SK-N-SH treated with all-trans-retinoic acid at 6 μM for 48 hours (cell line): ENCODE data around the gene CCSER1.

Source experiments
- ATAC-seq: fragments of 200-7000 bp; cut with Tn5 transposase; 3 replicates; pipeline ENCODE4 v1.9.1; 2020; ENCODE audit warnings: mild to moderate bottlenecking, moderate library complexity
- ARNTL ChIP-seq: fragments of 450-650 bp; formaldehyde crosslinking; IDR thresholded peaks from 2 replicates; pipeline ENCODE4 v1.5.0; 2020; ENCODE audit warnings: low read depth, mild to moderate bottlenecking, moderate library complexity, borderline replicate concordance
- CREB5 ChIP-seq: fragments of 250-450 bp; sonication (Bioruptor Pico); IDR thresholded peaks from 2 replicates; pipeline ENCODE4 v1.5.1; 2020; ENCODE audit warnings: low read depth, mild to moderate bottlenecking, moderate library complexity
- CSDC2 ChIP-seq: fragments of 250-450 bp; sonication (Bioruptor Pico); IDR thresholded peaks from 2 replicates; pipeline ENCODE4 v1.5.0; 2020; ENCODE audit warnings: mild to moderate bottlenecking, moderate library complexity
- CSRNP3 ChIP-seq: fragments of 250-450 bp; sonication (Bioruptor Pico); IDR thresholded peaks from 2 replicates; pipeline ENCODE4 v1.5.1; 2021; ENCODE audit warnings: mild to moderate bottlenecking, moderate library complexity
- GLIS3 ChIP-seq: fragments of 250-450 bp; sonication (Bioruptor Pico); IDR thresholded peaks from 2 replicates; pipeline ENCODE4 v1.5.0; 2020; ENCODE audit warnings: mild to moderate bottlenecking, moderate library complexity
- ISL1 ChIP-seq: fragments of 250-450 bp; sonication (Bioruptor Pico); IDR thresholded peaks from 2 replicates; pipeline ENCODE4 v2.1.2; 2022; ENCODE audit warnings: mild to moderate bottlenecking, moderate library complexity
- OSR1 ChIP-seq: fragments of 250-450 bp; sonication (Bioruptor Pico); IDR thresholded peaks from 2 replicates; pipeline ENCODE4 v1.8.0; 2022; ENCODE audit warnings: moderate library complexity, mild to moderate bottlenecking, inconsistent platforms
- POU6F1 ChIP-seq: fragments of 250-450 bp; sonication (Bioruptor Pico); IDR thresholded peaks from 2 replicates; pipeline ENCODE4 v1.8.0; 2021; ENCODE audit warnings: low read depth, mild to moderate bottlenecking, moderate library complexity, borderline replicate concordance
- PPARA ChIP-seq: fragments of 250-450 bp; sonication (Bioruptor Pico); IDR thresholded peaks from 2 replicates; pipeline ENCODE4 v1.5.0; 2020; ENCODE audit warnings: mild to moderate bottlenecking, borderline replicate concordance
- SNAI2 ChIP-seq: fragments of 250-450 bp; sonication (Bioruptor Pico); IDR thresholded peaks from 2 replicates; pipeline ENCODE4 v1.5.0; 2020; ENCODE audit warnings: mild to moderate bottlenecking, moderate library complexity
- TOX ChIP-seq: fragments of 250-450 bp; sonication (Bioruptor Pico); IDR thresholded peaks from 2 replicates; pipeline ENCODE4 v1.8.0; 2021; ENCODE audit warnings: mild to moderate bottlenecking, moderate library complexity, borderline replicate concordance
- ZC3H10 ChIP-seq: fragments of 250-450 bp; sonication (Bioruptor Pico); IDR thresholded peaks from 2 replicates; pipeline ENCODE4 v1.5.1; 2021; ENCODE audit warnings: mild to moderate bottlenecking, moderate library complexity
- ZFP3 ChIP-seq: fragments of 250-450 bp; sonication (Bioruptor Pico); IDR thresholded peaks from 2 replicates; pipeline ENCODE4 v1.5.0; 2020; ENCODE audit warnings: mild to moderate bottlenecking, moderate library complexity
- ZNF565 ChIP-seq: fragments of 450-650 bp; formaldehyde crosslinking; conservative IDR thresholded peaks from 2 replicates; pipeline ENCODE4 v1.5.0; 2020; ENCODE audit warnings: low read depth, mild to moderate bottlenecking, moderate library complexity
- ZNF70 ChIP-seq: fragments of 450-650 bp; formaldehyde crosslinking; IDR thresholded peaks from 2 replicates; pipeline ENCODE4 v1.5.0; 2020; ENCODE audit warnings: mild to moderate bottlenecking, moderate library complexity
- ZNF8 ChIP-seq: fragments of 450-650 bp; formaldehyde crosslinking; IDR thresholded peaks from 2 replicates; pipeline ENCODE4 v1.5.0; 2020; ENCODE audit warnings: mild to moderate bottlenecking, moderate library complexity
- TF ChIP-seq, protein P1 (sequence below): fragments of 250-450 bp; sonication (Bioruptor Pico); IDR thresholded peaks from 2 replicates; pipeline ENCODE4 v1.8.0; 2020; ENCODE audit warnings: mild to moderate bottlenecking, moderate library complexity, borderline replicate concordance
- TF ChIP-seq, protein P2 (sequence below): fragments of 250-450 bp; sonication (Bioruptor Pico); IDR thresholded peaks from 2 replicates; pipeline ENCODE4 v1.5.0; 2020; ENCODE audit warnings: mild to moderate bottlenecking, moderate library complexity

The CCSER1 gene

DNA sequence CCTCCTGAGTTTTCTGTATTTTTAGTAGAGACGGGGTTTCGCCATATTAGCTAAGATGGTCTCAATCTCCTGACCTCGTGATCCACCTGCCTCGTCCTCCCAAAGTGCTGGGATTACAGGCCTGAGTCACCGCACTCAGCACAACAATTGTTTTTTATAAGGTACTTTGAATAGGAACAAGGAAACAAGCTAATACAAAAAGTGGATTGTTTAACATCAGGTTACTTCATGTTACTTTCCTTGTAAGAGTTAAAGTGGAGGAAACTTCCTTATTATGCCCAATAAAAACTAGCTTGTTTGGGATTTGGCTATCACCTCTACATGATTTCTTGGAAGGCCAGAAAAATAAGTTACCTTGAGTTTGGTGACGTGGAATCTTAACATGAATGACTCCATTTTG lies 698.7 kb downstream of the CCSER1 start:
- ATAC-seq = no peak
- TF ChIP-seq OSR1 (no peak), POU6F1 (no peak), ZC3H10 (no peak), ZFP3 (CRISPR knock-in tag) (no peak), GLIS3 (CRISPR knock-in tag) (no peak), CSRNP3 (CRISPR knock-in tag) (no peak), ZNF70 (CRISPR knock-in tag) (no peak), CREB5 (CRISPR knock-in tag) (no peak), SNAI2 (CRISPR knock-in tag) (no peak), CSDC2 (CRISPR knock-in tag) (no peak), ZNF565 (CRISPR knock-in tag) (no peak), ARNTL (CRISPR knock-in tag) (no peak), ZNF8 (CRISPR knock-in tag) (no peak), ISL1 (no peak), TOX (CRISPR knock-in tag) (no peak), PPARA (CRISPR knock-in tag) (no peak)
- TF ChIP-seq, protein P1, sequence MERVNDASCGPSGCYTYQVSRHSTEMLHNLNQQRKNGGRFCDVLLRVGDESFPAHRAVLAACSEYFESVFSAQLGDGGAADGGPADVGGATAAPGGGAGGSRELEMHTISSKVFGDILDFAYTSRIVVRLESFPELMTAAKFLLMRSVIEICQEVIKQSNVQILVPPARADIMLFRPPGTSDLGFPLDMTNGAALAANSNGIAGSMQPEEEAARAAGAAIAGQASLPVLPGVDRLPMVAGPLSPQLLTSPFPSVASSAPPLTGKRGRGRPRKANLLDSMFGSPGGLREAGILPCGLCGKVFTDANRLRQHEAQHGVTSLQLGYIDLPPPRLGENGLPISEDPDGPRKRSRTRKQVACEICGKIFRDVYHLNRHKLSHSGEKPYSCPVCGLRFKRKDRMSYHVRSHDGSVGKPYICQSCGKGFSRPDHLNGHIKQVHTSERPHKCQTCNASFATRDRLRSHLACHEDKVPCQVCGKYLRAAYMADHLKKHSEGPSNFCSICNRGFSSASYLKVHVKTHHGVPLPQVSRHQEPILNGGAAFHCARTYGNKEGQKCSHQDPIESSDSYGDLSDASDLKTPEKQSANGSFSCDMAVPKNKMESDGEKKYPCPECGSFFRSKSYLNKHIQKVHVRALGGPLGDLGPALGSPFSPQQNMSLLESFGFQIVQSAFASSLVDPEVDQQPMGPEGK (CRISPR knock-in tag) = no peak
- TF ChIP-seq, protein P2, sequence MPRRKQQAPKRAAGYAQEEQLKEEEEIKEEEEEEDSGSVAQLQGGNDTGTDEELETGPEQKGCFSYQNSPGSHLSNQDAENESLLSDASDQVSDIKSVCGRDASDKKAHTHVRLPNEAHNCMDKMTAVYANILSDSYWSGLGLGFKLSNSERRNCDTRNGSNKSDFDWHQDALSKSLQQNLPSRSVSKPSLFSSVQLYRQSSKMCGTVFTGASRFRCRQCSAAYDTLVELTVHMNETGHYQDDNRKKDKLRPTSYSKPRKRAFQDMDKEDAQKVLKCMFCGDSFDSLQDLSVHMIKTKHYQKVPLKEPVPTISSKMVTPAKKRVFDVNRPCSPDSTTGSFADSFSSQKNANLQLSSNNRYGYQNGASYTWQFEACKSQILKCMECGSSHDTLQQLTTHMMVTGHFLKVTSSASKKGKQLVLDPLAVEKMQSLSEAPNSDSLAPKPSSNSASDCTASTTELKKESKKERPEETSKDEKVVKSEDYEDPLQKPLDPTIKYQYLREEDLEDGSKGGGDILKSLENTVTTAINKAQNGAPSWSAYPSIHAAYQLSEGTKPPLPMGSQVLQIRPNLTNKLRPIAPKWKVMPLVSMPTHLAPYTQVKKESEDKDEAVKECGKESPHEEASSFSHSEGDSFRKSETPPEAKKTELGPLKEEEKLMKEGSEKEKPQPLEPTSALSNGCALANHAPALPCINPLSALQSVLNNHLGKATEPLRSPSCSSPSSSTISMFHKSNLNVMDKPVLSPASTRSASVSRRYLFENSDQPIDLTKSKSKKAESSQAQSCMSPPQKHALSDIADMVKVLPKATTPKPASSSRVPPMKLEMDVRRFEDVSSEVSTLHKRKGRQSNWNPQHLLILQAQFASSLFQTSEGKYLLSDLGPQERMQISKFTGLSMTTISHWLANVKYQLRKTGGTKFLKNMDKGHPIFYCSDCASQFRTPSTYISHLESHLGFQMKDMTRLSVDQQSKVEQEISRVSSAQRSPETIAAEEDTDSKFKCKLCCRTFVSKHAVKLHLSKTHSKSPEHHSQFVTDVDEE = no peak

GRCh38 chr4:90833706-90834105 lies 706.5 kb downstream of the CCSER1 start:
- ATAC-seq = no peak
- TF ChIP-seq, protein P1 (CRISPR knock-in tag) = no peak
- no peak for TF ChIP-seq TOX (CRISPR knock-in tag)
- no peak for TF ChIP-seq CREB5 (CRISPR knock-in tag)
